Measurements from ENCODE around the gene OPCML. TPM values are rescaled to one million over a fixed set of nuclear protein-coding genes. Genes with fewer than 3 reads are reported as not detected.

OPCML gene
- total RNA-seq, 4 donors from 2014 or later, result not detected

- no peak for TF ChIP-seq POLR2AphosphoS5 (IDR thresholded peaks at IDR 0.05)
- TF ChIP-seq EP300 (IDR thresholded peaks at IDR 0.05; ENCODE audit: low read depth), result no peak
- no peak for TF ChIP-seq POLR2A (IDR thresholded peaks at IDR 0.05)
- no peak for TF ChIP-seq CTCF (IDR thresholded peaks at IDR 0.05)
- Histone ChIP-seq H3K27me3 (peaks cover 4% of the 10 kb centered on the region), H3K36me3 (no peaks in the 10 kb centered on the region), H3K9me3 (no peaks in the 10 kb centered on the region), H3K4me3 (no peak overlapping the region), H3K27ac (no peak overlapping the region), H3K4me1 (peaks cover 0 to 6% (median 0%) of the 10 kb centered on the region in 4 donors)
- 85 to 87% methylated on average over 3 of the region's 3 CpGs for WGBS, 2 donors (ENCODE audit: low coverage in 1 of 2)
- no peak for DNase-seq
- in situ Hi-C loops (cut with MboI; ENCODE audit: low pct_ligation_motif_present in 1 of 4, low pct_unique_long_range_greater_than_20kb in 1 of 4, low sequenced_read_pairs in 3 of 4) (no loop called here), intact Hi-C loops (cut with DNase I; ENCODE audit: low total_unique reads) (no loop called here)
Observed at GRCh38 chr11:133166662-133167061, 365.6 kb downstream of the OPCML start.

DNA sequence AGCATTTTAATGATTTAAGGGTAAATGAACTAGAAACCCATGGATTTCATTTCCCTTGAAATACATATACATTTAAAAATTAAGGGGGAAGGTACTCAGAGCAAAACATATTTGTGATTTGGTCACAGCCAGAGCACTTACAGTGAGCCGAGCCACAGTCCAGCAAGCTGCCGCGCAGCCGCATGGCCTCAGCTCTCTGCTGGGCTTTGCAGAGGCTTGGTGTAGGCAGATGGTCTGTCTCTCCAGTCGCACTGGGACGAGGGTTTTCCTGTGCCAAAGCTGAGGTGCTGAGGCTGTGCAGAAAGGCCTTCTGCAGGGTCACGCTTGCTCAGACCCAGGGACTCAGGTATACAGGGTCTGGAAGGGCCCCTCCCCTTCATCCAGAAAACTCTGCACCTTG is 367.3 kb downstream of the OPCML start:
- in situ Hi-C loops (cut with MboI; ENCODE audit: low pct_ligation_motif_present in 1 of 4, low pct_unique_long_range_greater_than_20kb in 1 of 4, low sequenced_read_pairs in 3 of 4) (no loop called here), intact Hi-C loops (cut with DNase I; ENCODE audit: low total_unique reads) (no loop called here)
- Histone ChIP-seq H3K27ac (no peak overlapping the region), H3K9me3 (no peaks in the 10 kb centered on the region), H3K4me1 (peaks cover 0 to 6% (median 0%) of the 10 kb centered on the region in 4 donors), H3K27me3 (peaks cover 4% of the 10 kb centered on the region), H3K36me3 (no peaks in the 10 kb centered on the region), H3K4me3 (no peak overlapping the region)
- no peak for DNase-seq
- WGBS, 2 donors (ENCODE audit: low coverage in 1 of 2), result 70% methylated on average over 7 of the region's 7 CpGs; no CpG with 5 or more reads in 1 of the 2 donors
- TF ChIP-seq CTCF (IDR thresholded peaks at IDR 0.05), result no peak
- TF ChIP-seq POLR2AphosphoS5 (IDR thresholded peaks at IDR 0.05), result no peak
- TF ChIP-seq POLR2A (IDR thresholded peaks at IDR 0.05), result no peak
- no peak for TF ChIP-seq EP300 (IDR thresholded peaks at IDR 0.05; ENCODE audit: low read depth)

DNA sequence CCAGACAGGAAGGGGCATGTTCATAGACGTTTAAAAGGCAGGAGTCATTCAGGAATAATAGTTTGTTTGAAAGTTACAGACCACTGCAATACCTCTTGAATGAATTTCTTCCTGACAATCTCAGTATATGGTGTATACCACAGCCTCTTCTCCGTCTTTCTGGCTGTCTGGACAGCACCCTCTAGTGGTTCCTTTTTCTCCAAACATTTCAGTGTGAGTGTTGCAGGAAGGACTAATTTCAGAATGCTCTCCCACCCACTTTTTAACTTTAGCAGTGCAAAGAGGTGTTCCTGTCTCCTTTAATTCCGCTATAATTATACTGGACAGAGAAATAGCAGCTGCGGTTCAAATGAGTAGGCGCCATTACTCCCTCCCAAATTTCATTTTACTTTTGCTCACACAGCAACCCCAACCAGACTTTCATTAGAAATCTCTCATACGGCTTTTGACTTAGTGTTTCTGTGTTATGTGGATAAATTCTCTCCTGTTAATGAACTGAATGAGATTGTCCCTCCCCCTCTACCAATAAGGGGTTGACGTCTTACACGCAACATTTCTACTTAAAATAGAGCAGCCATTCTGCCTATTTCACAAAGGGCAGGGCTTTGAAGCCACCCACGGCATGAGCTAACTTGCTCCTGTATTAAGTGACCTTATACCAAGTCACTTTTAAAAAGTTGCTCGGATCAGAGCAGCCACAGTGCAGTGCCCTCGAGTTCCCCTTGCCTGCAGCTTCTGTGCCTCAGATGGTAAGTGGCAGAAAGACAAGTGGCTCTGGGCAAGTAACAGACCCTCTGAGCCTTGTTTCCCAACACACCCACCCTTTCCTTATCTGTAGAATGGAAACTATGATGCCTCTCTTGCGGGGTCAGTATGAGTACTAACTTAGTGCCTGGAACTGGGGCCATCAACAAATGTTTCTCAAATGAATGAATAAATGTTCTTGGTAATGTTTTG is 368.6 kb downstream of the OPCML start:
- no peak for DNase-seq

More for the DNA sequence above, 368.6 kb downstream of the OPCML start:
- in situ Hi-C loops (cut with MboI; ENCODE audit: low pct_ligation_motif_present in 1 of 4, low pct_unique_long_range_greater_than_20kb in 1 of 4, low sequenced_read_pairs in 3 of 4) (no loop called here), intact Hi-C loops (cut with DNase I; ENCODE audit: low total_unique reads) (no loop called here)
- 35 to 48% methylated on average over 8 to 12 of the region's 12 CpGs for WGBS, 2 donors (ENCODE audit: low coverage in 1 of 2)
- Histone ChIP-seq H3K4me3 (no peak overlapping the region), H3K9me3 (no peaks in the 10 kb centered on the region), H3K27me3 (peaks cover 4% of the 10 kb centered on the region), H3K4me1 (peaks cover 0 to 6% (median 0%) of the 10 kb centered on the region in 4 donors), H3K27ac (no peak overlapping the region), H3K36me3 (no peaks in the 10 kb centered on the region)
- TF ChIP-seq EP300 (IDR thresholded peaks at IDR 0.05; ENCODE audit: low read depth), result no peak
- TF ChIP-seq CTCF (IDR thresholded peaks at IDR 0.05), result peak; percentile 31 to 66 (median 59)

Measured in transverse colon (tissue), 4 donors.